Stomach smooth muscle (tissue), 2 donors: ENCODE results near the gene NUDT8.
"Not testable (repeated sequence)": the region's sequence is repeated elsewhere in the genome, so short reads cannot be mapped to it uniquely, and the experiment has no call there.

Experiments used
- H3K27ac ChIP-seq: one replicate; pipeline ENCODE4 v1.7.0; 2013; ENCODE audit warnings: mild to moderate bottlenecking, low read length, inconsistent platforms
- H3K27me3 ChIP-seq, 2 donors: one replicate each; pipeline ENCODE4 v1.7.0; 2013; ENCODE audit warnings: low read length in 2 of 2; ENCODE audit not compliant: insufficient read depth in 2 of 2, control insufficient read depth in 1 of 2
- H3K36me3 ChIP-seq, 2 donors: one replicate each; pipeline ENCODE4 v1.7.0; 2013; ENCODE audit warnings: low read length in 2 of 2; ENCODE audit not compliant: control insufficient read depth in 2 of 2, insufficient read depth in 2 of 2
- H3K4me1 ChIP-seq: one replicate; pipeline ENCODE4 v1.7.0; 2013; ENCODE audit warnings: low read length; ENCODE audit not compliant: control insufficient read depth, insufficient read depth
- H3K4me3 ChIP-seq, 2 donors: one replicate each; pipeline ENCODE4 v1.7.0; 2013; ENCODE audit warnings: low read length in 2 of 2
- H3K9ac ChIP-seq, 2 donors: one replicate each; pipeline ENCODE4 v1.7.0; 2013; ENCODE audit warnings: low read length in 2 of 2, mild to moderate bottlenecking in 1 of 2
- H3K9me3 ChIP-seq, 2 donors: one replicate each; pipeline ENCODE4 v1.7.0; 2013; ENCODE audit warnings: low read length in 2 of 2; ENCODE audit not compliant: control insufficient read depth in 2 of 2
- donor health status: healthy.
- donor health status: Pancreatic carcinoma.

NUDT8 gene

GRCh38 chr11:67607507-67607906, 22.2 kb downstream of the NUDT8 start:
- H3K9me3 ChIP-seq: no peaks in the 10 kb centered on the region
- H3K9ac ChIP-seq: peak overlapping the region; percentile 94 to 99
- peaks cover 15% of the 10 kb centered on the region for H3K4me1 ChIP-seq
- no peaks in the 10 kb centered on the region for H3K27me3 ChIP-seq
- peak overlapping the region; percentile 69 for H3K27ac ChIP-seq
- peak overlapping the region; percentile 94 to 97 for H3K4me3 ChIP-seq
- H3K36me3 ChIP-seq: peaks cover 18 to 22% of the 10 kb centered on the region in 2 donors

GRCh38 chr11:67606492-67607295, 23.0 kb downstream of the NUDT8 start, which contains the start of gene NDUFV1:
NDUFV1 (plus strand) TSS chr11:67606936; CDS start chr11:67607005, 69 bp downstream.
- peaks cover 15% of the 10 kb centered on the region for H3K4me1 ChIP-seq
- peaks cover 13 to 22% of the 10 kb centered on the region in 2 donors for H3K36me3 ChIP-seq
- H3K9ac ChIP-seq: peak within 1 kb of the TSS; percentile 94 to 99
- peak within 1 kb of the TSS; percentile 94 to 97 for H3K4me3 ChIP-seq
- no peaks in the 10 kb centered on the region for H3K27me3 ChIP-seq
- H3K9me3 ChIP-seq: no peaks in the 10 kb centered on the region
- H3K27ac ChIP-seq: peak within 1 kb of the TSS; percentile 69

DNA sequence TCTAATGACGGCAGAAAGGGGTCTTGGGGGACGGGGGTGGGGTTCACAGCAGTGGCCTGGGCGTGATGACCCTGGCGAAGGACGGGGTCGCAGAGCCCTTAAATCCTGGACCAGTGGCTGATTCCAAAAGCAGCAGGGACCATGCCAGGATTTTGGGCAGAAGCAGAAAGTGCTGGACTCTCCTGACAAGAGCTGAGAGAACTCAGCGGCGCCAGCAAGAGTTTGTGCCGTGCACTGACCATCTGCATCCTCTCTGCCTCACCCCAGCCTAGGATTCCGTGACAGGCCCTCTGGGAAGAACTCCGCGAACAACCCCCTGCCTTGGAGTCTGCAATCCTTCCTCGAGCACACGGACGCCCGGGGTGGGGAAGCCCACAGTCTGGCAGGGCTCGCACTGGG, 23.6 kb downstream of the NUDT8 start:
- no peaks in the 10 kb centered on the region for H3K27me3 ChIP-seq
- H3K9ac ChIP-seq: peak overlapping the region; percentile 78 to 99
- no peaks in the 10 kb centered on the region for H3K9me3 ChIP-seq
- peaks cover 15% of the 10 kb centered on the region for H3K4me1 ChIP-seq
- H3K36me3 ChIP-seq: peaks cover 13 to 20% of the 10 kb centered on the region in 2 donors
- H3K27ac ChIP-seq: no peak overlapping the region
- H3K4me3 ChIP-seq: peak overlapping the region; percentile 94 to 97

GRCh38 chr11:67605231-67606011, 24.3 kb downstream of the NUDT8 start:
- peaks cover 0 to 3% of the 10 kb centered on the region in 2 donors for H3K27me3 ChIP-seq
- H3K4me1 ChIP-seq: peaks cover 15% of the 10 kb centered on the region
- H3K9me3 ChIP-seq: no peaks in the 10 kb centered on the region
- H3K4me3 ChIP-seq: no peak overlapping the region
- H3K27ac ChIP-seq: no peak overlapping the region
- no peak overlapping the region for H3K9ac ChIP-seq
- H3K36me3 ChIP-seq: peaks cover 8 to 14% of the 10 kb centered on the region in 2 donors

- H3K27me3 ChIP-seq: peaks cover 0 to 3% of the 10 kb centered on the region in 2 donors
- peaks cover 4 to 12% of the 10 kb centered on the region in 2 donors for H3K36me3 ChIP-seq
- H3K4me1 ChIP-seq: peaks cover 15% of the 10 kb centered on the region
- H3K9me3 ChIP-seq: no peaks in the 10 kb centered on the region
- H3K27ac ChIP-seq: no peak overlapping the region
- no peak overlapping the region for H3K4me3 ChIP-seq
- H3K9ac ChIP-seq: no peak overlapping the region
Measured at GRCh38 chr11:67604815-67605214, 24.9 kb downstream of the NUDT8 start.

GRCh38 chr11:67604119-67604518, 25.6 kb downstream of the NUDT8 start:
- H3K27ac ChIP-seq, H3K9ac ChIP-seq, H3K4me3 ChIP-seq, H3K27me3 ChIP-seq, H3K9me3 ChIP-seq, H3K36me3 ChIP-seq: not testable (repeated sequence)
- peaks cover 15% of the 10 kb centered on the region for H3K4me1 ChIP-seq

- H3K9ac ChIP-seq: no peak overlapping the region
- peaks cover 1% of the 10 kb centered on the region for H3K4me1 ChIP-seq
- no peaks in the 10 kb centered on the region for H3K36me3 ChIP-seq
- no peak overlapping the region for H3K4me3 ChIP-seq
- no peak overlapping the region for H3K27ac ChIP-seq
- no peaks in the 10 kb centered on the region for H3K9me3 ChIP-seq
- H3K27me3 ChIP-seq: peaks cover 0 to 3% of the 10 kb centered on the region in 2 donors
Measured at GRCh38 chr11:67601098-67601497, 28.6 kb downstream of the NUDT8 start.

DNA sequence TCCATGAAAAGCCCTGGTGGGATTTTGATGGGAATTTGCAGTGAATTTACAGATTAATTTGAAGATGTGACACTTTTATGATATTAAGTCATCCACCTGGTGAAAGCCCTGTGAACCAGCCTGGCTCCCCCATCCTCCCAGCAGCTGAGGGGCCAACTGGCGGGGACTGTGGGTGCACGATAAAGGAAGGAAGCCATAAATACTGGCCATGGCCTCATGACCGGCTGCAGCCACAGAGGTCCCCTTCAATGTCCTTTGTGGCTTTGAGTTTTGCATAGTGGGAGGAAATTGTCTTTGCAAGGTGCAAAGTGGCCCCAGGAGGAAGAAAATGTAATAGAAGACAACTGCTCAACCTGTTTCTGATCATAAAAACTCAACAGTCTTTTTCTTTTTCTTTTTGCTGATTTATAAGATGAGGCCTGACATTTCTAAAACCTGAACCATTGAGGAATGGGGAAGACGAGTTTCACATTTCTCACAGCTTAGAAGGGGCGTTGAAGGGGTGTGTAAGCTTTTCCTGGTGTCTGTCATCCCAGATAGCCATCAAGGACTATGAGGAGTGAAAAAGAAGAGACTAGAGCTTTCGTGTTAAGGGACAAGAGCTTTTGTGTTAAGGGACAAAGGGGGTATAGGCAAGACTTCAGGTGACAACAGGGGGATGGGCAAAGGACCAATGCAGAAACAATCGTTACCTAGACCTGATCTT, 29.3 kb downstream of the NUDT8 start:
- Histone ChIP-seq H3K36me3 (no peaks in the 10 kb centered on the region), H3K4me1 (no peaks in the 10 kb centered on the region), H3K9ac (no peak overlapping the region), H3K9me3 (no peaks in the 10 kb centered on the region), H3K27ac (no peak overlapping the region), H3K4me3 (no peak overlapping the region), H3K27me3 (peaks cover 0 to 3% of the 10 kb centered on the region in 2 donors)

DNA sequence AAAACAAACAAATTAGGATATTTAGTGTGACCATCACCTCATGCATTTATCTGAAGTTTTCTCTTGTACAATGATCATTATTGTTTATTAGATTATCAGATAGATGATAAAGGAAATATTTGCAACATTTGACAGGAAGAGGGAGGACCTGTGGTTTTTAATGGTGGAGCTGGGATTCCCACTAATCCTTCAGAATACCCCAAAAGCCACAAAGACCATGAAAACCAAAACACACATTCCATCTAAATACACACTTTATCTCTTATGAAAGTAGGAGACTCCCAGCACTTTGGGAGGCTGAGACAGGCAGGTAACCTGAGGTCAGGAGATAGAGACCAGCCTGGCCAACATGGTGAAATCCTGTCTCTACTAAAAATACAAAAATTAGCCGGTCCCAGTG, 30.6 kb downstream of the NUDT8 start:
- Histone ChIP-seq H3K4me3 (no peak overlapping the region), H3K36me3 (no peaks in the 10 kb centered on the region), H3K9ac (no peak overlapping the region), H3K27me3 (peaks cover 0 to 3% of the 10 kb centered on the region in 2 donors), H3K9me3 (no peaks in the 10 kb centered on the region), H3K27ac (no peak overlapping the region), H3K4me1 (no peaks in the 10 kb centered on the region)

DNA sequence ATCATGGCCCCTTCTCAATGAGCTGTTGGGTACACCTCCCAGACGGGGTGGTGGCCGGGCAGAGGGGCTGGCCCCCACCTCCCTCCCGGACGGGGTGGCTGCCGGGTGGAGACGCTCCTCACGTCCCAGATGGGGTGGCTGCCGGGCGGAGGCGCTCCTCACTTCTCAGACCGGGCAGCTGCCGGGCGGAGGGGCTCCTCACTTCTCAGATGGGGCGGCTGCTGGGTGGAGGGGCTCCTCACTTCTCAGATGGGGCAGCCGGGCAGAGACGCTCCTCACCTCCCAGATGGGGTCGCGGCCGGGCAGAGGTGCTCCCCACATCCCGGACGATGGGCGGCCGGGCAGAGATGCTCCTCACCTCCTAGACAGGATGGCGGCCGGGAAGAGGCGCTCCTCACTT, 31.8 kb downstream of the NUDT8 start:
- H3K27me3 ChIP-seq, H3K9ac ChIP-seq, H3K27ac ChIP-seq, H3K4me1 ChIP-seq, H3K36me3 ChIP-seq, H3K9me3 ChIP-seq, H3K4me3 ChIP-seq: not testable (repeated sequence)
